GM18505 (cell line): Measurements from ENCODE around the gene CABLES1.

Source experiments
- ATAC-seq: cut with Tn5 transposase; IDR thresholded peaks from one replicate; pipeline ENCODE4 v1.9.1; 2021; ENCODE audit not compliant: unreplicated experiment
- POLR2A ChIP-seq: IDR thresholded peaks from 4 replicates; pipeline ENCODE4 v1.6.1; 2011; ENCODE audit warnings: borderline replicate concordance; ENCODE audit not compliant: insufficient read depth, insufficient read length; ENCODE audit errors: extremely low read depth

CABLES1 gene

DNA sequence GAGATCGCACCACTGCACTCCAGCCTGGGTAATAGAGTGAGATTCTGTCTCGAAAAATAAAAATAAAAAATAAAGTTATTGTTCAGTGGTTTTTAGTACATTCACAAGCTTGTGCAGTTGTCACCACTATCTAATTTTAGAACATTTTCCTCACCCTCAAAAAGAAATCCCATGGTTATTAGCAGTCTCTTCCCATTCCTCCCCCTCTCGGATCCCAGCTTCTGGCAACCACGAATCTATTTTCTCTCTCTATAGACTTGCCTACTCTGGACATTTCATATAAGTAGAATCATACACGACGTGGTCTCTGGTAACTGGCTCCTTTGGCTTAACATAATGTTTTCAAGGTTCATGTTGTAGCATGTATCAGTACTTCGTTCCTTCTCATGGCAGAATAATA, 38.6 kb downstream of the CABLES1 start:
- TF ChIP-seq POLR2A, result no peak
- no peak for ATAC-seq

DNA sequence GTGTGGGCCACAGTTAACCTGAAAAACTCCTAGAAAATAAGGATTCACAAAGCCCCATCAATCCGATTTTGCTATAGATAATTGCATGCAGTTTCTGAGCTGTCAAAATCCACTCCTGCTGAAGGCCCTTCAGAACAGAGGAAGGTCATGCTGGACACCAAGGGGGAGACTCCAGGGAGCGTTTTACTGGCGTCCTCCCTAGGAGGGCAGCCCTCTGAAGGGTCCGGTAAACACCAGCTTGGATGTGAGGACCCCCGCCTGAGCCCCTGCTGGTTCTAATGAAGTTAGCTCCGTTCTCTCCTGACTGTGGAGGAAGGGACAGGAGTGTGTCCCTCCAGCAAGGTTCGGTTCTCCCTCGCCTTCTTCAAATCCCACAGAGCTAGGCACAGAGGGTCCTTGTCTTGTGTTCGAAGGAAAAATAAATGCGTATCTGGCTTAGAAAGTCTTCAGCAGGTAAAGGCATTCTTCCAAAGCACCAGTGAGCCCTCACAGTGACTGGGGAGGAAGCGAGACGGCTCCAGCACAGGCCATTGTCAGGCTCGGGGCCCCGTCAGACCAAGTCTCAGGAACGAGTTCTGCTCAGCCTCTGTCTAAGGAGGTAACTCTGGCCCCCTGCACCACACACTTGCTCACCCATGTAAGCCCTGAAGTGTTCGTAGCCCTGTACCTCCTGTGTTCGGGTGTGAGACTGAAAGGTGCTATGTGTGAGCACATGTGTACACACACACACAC, 41.6 kb downstream of the CABLES1 start:
- ATAC-seq, result no peak
- TF ChIP-seq POLR2A, result no peak

DNA sequence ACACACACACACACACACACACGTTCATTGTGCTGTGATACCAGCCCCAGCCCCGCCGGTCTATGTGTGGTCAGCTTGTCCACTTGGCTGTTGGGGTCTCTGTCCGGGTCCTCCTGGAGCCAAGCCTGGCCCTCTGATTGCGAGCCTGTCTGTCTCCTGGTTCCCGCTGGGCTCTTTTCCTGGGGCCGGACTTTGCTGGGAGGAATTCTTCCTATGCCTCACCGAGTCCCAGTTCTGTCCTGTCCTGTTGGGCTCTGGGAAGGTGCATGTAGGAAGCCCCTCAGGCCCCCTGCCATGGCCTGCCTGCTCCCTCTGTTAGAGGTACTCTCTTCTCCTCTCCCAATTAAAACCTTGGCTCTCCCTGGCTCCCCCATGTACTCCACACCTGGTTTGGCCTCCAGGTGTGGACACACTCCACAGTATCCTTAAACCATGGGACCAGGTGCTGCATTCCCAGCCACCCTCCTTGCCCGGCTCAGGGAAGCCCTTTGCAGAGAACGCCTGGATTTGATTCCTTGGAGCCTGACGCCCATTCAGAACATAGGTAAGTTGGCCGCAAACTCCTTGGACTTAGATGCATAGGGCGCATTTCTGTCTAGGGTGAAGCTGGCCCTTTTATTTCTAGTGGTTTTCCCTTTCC, 42.3 kb downstream of the CABLES1 start:
- ATAC-seq, result no peak
- TF ChIP-seq POLR2A, result no peak

DNA sequence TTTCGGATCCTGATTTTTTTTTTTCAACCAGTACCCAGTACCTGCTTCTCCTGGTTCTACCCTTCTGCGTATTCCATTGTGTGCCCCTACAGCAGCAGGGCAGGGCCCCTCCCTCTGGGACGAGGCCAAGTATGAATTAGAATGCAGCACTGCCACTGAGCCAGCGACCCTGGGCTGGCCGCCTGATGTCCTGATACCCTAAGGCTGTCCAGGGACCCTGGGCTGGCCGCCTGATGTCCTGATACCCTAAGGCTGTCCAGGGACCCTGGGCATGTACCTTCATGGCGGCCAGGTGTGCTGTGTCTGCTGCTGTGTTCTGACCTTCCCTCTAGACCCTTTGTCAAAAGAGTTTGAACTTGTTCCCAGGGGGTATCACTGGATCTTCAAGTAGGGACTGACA, 42.9 kb downstream of the CABLES1 start:
- no peak for ATAC-seq
- TF ChIP-seq POLR2A, result no peak

DNA sequence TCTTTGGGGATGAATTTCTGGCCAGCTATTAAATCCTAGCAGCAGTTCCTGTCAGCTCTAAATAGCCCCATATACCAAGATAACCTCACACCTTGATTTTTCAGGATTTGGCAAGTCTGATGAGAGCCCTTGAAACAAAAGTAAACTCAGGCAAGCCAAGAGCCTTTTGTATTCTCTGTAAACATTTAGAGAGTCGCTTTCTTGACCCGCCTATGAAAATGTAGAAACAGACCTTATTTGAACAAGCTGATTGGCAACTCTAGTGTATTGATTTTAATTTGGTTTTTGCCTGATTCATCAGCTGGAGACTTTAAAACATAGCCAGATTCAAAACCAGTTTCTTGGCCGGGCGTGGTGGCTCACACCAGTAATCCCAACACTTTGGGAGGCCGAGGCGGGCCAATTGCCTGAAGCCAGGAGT, 43.4 kb downstream of the CABLES1 start:
- no peak for ATAC-seq
- TF ChIP-seq POLR2A, result no peak

DNA sequence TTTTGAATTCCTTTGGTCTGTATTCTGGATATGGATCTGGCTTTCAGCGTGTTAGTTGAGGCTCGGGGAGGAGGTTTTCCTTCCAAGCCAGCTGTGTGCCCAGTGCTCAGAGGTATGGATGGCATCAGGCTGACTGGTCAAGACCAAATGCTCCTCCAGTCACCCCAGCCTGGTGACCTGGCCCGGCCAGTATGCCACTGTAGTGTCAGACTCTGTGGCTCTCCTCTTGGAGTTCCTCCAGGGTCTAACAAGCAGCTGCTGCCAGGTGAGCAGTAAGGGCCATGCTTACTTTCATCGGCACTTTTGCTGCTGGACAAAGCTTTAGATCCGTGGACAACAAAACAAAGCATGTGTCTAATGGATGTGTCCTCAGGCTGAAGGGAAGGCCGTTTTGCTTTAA, 44.1 kb downstream of the CABLES1 start:
- no peak for ATAC-seq
- TF ChIP-seq POLR2A, result no peak

DNA sequence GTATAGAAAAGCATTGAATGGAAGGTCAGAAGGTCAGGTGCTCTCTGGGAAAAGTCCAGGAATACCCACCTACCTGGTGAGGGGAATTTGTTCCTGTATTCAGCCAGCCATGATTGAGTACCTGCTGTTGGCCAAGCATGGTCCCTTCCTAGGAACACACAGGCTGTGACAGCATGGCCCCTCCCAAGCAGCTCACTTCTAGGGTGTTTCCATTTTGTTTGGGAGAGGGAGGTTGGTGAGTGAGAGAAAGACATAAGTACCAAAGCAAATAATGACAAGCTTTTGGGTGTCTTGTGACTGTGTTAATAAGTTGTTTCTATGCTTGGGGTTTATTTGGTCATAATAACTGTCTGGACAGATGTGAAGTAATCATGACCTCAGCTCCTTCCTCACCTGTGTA, 46.3 kb downstream of the CABLES1 start:
- no peak for ATAC-seq
- TF ChIP-seq POLR2A, result no peak

DNA sequence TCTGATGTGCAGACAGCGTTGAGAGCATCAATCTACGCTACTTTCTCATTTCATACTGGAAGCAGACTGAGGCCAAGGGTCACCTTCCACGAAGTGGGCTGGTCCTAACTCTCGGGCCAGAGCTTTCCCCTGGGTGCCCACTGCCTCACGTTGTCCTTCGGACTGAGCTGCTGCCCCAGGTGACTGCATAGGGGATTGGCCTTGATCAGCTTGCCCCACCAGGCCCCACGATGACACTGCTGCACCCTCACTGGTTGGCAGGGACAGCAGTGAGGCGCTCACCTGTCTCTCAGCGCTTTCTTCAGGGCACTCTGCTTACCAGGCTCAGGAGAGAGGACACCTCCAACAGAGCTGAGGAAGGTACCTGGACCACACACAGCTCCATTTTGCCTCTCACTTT, 47.3 kb downstream of the CABLES1 start:
- TF ChIP-seq POLR2A, result no peak
- ATAC-seq, result no peak

DNA sequence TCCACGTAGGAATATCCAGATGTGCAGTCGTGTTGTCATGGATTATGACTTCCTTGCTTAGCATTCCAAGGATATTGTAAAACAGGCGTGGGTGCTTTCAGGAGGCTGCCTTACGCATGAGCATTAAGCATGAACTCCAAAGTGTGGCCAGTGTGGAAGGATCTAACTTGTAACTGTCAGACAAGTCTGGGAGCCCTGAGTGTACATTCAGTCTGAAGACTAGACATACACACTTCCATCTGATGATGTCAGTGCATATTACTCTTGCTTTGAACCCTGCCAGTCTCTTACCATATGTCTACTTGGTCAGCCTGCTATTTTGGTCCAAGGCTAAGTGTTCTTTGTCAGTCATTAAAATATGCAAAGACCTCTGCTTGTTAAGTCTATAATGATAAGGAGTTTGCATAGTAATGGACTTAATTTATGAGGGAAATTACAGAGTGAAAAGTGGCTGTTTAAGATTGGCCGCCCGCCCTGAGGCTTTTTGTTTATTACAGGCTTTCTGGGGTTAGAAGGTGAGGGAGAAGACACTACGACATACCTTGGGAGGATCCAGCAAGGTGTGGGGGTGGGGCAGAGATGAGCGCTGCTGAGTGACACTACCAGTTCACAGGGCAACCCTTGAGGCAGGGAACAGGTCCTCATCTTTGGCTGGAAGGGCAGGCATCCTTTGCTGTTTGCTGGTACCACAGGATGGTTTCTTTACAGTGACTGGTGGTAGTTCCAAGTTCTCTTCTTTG, 48.3 kb downstream of the CABLES1 start:
- ATAC-seq, result no peak

DNA sequence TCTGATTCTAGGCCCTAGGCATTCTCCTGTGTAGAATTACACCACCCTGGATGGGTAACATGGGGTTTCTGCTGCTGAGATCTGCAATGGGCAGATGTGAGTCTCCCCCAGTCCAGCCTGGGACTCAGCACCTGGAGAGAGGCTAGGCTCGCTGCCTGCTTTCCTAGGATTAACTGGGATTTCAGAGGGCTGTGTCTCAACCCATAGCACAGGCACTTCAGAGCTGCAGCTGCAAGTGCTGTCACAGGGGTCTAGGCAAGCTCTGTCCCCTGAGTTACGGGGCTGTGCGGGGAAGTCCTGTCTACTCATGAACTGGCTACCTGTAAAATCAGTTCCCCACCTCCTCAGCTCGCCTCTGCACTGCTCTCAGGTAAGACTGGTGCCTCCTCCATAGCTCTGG, 51.5 kb downstream of the CABLES1 start:
- no peak for ATAC-seq
- TF ChIP-seq POLR2A, result no peak

More for the DNA sequence above, 48.3 kb downstream of the CABLES1 start:
- TF ChIP-seq POLR2A, result no peak

DNA sequence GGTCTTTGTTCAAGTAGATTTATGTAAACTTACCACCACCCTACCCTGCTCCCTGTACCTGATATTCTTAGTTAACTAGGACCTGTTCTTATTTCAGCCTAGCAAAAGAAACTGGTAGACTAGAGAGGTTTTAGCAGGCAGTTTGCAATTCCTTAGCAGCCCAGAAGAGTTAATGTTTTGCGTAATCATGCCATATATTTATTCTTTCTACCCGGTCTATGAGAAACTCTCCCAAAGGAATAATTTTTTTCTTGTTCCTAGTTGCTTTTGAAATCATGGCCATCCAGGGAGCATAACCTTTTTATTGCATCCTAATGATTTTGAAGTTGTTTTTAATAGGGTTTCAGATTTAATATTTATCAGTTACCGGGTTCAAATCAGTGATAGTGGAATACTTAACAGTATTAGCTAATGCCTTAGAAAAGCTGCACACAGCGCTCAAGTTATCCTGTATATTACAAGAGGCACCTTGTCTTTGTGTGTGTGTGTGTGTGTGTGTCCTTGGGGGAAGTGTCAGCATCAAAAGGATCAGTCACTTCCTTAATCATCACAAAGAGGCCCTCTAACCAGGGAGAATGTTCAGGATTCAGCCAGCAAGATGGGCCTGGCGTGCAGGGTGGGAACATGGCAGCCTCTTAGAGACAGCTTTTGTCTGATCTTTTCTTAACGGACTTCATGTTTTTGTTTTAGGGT, 52.9 kb downstream of the CABLES1 start:
- TF ChIP-seq POLR2A, result no peak
- no peak for ATAC-seq

DNA sequence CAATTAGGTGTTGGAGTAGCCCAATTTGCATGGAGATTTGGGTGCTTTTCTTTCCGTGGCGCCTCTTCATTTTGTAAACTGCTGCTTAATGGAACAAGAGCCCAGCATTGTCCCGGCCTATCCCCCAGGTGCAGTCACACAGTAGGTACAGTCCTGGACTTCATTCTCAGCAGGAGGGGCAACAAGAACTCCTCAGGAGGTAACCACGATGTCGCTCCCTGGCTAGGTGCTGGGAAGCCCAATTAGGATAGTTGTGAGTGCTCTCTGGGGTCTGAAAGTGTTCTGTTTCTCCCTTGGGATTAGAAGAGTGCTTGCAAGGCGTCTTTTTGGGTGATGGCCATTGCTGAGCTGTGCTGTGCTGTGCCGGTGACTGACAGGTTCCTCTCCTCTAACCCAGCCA, 53.8 kb downstream of the CABLES1 start:
- no peak for ATAC-seq
- no peak for TF ChIP-seq POLR2A

DNA sequence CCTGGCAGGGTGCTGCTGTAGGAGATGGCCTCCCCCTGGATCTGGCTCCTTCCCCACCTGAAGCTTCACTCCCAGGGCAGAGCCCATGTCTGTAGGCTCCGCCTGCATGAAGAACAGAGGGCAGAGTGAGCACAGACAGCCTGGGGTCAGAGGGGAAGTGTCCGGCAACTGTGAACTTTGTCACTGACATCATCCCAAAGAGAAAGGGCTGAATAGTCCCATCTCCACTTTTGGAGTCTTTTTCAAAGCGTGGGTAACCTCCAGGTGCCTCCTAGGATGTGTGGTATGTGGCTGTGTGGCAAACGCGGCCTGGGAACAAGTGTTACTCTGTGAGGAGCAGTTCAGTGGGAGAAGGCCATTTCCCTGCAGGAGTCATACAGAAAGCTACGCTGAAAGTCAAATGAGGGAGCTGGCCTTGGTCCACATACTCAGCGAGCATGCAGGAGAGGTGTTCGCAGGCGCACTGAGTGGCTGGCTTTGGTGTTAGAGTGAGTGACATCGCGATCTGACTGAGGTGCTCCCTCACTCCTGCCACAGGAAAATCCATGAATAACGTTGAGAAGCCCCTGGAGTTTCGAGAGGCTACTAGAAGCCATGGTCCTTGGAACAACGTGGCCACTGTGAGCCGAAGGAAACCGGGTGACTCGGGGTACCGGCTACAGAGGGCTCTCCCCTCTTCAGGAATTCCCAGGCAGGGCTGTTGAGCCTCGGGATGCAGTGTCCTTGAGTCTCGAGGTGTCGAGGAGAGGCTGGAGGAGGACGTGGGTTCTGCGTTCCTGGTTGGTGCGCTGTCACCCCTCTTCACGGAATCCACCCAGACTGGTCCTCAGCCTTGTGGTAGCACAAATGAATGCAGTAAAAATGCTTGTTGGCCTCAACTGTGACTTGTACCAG, 54.7 kb downstream of the CABLES1 start:
- no peak for ATAC-seq
- no peak for TF ChIP-seq POLR2A

DNA sequence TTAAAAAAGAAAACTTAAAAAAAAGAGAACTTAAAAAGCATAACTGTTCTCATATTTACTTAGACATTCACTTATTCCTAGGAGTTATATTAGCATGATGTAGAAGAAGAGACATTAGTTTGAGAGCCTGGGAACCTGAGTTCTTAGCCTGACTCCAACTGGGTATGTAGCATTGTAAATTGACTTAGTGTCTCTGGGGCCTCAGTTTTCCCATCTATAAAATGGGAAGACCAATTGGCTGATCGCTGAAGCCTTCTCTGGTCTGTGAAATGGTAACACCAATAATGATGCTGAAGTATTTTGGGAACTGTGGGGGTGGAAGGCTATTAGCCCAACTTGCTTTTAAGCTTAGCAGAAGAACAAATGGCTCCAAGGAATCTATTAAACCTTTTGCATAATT, 55.9 kb downstream of the CABLES1 start:
- ATAC-seq, result no peak

More for the DNA sequence above, 55.9 kb downstream of the CABLES1 start:
- no peak for TF ChIP-seq POLR2A
